Stimulated activated CD4-positive, alpha-beta T cell treated with anti-CD3 and anti-CD28 coated beads, Interleukin-4, amount 100 ng/mL, for 24 hours (primary cell): ENCODE data around the gene CPT1B.
"Not testable (repeated sequence)": the region's sequence is repeated elsewhere in the genome, so short reads cannot be mapped to it uniquely, and the experiment has no call there.

ENCODE experiments used
- DNase-seq: peaks from one replicate; pipeline ENCODE4 v3.0.0-alpha.2; 2020

The CPT1B gene

DNA sequence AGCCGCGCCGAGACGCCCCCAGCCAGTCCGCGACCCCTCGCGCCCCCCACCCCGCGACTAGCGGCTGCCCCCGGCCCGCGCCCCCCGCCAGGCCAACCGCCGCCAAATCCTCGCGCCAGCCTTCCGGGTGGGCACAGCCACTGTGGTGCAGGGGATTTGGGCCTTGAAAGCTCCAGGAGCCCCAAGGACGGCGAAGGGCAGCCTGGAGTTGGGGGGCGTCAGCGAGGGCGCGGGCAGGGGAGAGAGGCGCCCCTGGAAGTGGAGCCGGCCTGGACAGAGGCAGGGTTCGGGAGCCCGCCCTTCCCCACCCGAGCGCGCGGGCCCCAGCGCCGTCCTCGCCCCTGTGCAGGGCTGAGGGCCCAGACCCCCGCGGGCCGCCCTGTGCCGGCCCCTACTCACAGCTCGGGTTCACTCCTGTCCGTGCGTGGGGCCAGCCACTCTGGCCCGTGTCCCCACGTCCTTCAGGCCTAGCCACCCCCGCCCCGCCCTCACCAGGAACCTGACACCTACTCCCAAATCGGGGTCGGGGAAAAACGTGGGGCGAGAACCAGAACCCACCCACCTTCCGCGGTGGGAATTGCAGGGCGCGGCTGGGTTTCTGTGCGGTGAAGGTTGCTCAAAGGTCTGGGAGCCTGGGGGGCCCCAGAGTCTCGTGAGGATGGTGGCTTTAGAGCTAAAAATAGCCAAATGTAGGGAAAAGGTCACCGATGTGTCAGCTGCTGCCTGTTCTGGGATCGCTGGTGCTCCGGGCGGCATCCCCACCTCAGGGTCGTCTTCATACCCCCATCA, at the start of gene CPT1B:
CPT1B (minus strand) TSS at position 441 of the 789 bp plus-strand sequence. CDS start 512 bp downstream, outside the sequence.
- DNase-seq = no peak

DNA sequence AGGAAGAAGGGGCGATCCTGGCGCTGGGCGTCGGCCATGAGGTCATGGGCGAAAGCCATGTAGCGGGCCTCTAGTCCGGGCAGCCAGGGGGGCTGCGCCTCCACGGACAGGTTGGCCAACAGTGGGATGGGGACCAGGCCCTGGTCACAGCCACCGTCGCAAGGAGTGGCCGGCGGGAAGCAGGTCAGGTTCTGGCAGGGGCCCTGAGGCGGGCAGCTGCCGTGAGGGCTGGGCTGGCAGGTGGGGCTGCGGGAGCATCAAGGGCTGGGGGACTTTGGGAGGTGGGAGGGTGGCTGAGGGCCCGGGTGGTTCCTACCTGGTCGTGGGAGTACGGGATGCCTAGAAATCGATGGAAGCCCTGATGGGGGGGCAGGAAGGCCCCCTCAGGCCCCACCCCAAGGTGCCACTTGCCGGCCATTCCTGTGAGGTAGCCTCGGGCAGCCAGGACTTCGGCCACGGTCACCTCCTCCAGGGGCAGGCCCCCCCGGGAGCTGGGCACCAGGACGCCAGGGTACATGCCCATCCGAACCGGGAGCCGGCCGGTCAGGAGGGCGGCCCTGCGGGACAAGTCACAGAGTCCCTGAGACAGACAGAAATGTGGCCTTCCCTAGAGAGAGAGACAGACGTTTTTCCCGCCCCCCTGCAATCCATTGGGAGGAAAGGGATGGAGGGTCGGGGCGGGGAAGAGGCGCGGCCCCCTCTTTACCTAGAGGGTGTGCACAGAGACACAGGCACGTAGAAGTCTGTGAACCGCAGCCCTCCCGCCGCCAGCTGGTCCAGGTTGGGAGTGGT, 48.8 kb upstream of the CPT1B start:
- DNase-seq = no peak

DNA sequence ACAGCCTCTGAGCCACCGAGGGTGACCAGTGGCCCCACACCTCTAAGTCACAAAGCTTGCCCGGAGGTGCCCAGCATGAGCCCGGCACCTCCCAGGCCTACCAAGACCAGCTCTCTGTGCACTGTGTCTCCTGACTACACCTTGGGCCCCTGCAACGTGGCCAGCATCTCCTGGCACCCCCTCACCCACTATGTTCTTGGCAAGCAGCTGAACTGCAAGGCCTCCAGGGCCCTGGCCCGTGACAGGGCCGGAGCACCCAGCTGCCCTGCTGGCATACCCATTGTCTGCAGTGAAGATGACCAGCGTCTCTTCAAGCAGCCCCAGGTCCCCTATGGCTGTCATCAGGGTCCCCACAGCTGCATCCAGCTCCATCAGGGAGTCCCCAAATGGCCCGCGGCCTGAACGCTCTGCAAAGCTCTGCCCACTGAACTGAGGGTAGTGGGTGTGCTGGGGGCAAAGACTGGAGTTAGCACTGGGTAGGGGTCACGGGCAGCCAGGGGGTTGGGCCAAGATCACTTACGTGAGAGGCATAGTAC, 48.2 kb upstream of the CPT1B start:
- no peak for DNase-seq

DNA sequence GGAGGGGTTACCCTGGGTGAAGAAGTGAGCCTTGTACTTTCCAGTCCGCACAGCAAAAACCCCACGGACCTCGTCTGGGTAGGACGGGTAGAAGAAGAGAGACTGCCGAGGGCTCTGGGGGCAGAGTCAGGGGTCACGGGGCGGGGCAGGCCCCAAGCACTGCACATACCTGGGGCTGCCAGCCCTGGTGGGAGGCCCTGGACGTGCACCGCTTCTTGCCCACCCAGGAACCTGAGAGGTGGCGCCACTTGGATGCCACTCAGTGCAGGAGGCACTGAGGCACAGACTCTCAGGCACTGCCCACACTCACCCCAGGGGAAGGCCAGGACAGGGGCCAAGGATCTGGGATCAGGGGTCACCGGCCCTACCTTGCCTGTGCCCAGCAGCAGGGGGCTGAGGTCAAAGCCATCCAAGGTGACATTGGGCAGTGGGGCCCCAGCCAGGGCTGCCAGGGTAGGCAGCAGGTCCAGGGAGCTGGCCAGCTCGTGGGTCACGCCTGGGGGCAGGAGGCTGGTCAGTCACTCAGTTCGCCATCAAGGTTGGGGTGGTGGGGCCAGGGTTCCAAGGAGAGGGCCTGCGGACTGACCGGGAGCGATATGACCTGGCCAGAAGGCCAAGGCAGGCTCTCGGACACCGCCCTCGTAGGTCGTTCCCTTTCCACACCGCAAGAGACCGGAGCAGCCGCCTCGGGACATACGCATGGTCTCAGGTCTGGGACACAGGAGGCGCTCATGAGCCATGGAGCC, 47.5 kb upstream of the CPT1B start:
- DNase-seq = no peak

DNA sequence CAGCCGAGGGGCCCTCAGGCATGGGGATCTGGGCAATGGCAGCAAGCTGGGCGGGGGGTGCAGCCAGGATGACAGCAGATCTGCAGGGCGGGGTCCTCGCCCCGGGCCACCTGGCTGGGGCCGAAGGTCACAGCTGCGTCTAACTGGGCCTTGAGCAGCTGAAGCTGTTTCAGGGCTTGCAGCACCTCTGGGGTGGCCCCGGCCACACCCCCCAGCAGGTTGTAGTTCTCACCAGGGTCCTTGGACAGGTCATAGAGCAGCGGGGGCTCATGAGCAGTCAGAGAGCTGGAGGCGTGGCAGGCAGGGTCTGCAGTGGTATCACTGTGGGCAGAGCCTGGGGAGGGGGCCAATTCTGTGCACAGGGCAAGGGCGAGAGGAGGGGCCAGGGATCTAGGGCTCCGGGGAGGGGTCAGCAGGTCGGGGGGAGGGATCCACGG, 46.9 kb upstream of the CPT1B start:
- DNase-seq = no peak

DNA sequence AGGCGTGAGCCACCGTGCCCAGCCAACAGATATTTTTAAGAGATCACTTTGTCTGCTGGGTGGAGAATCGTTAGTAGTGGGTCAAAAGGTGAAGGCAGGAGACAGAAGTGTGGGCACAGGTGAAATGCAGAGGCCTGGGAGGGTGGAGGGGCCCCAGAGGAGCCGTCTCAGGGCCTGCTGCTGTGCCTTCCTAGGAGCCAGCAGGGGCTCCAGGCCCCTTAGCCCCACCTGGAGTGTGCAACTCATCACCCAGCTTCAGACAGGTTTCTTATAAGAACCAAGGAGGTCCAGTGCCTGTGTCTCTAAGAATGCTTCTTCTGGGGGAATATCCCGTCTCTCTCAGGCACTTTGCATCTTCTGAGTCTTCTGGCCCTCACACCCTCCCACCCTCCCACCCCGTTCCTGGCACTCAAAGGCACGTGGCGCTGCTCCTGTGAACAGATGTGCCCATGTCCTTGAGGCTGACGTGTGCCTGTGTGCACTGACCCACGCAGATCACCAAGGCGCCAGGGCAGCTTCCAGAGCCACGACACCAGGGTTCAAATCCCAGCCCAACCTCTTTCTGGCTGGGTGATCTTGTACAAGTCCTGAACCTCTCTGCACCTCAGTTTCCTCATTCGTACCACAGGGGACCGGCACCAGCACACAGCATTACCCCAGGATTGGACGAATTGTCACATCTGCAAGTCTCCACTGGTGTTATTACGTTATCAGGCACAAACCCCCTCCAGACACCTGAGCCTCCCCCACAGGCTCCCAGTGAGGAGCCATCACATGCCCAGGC, 46.3 kb upstream of the CPT1B start:
- DNase-seq = no peak

DNA sequence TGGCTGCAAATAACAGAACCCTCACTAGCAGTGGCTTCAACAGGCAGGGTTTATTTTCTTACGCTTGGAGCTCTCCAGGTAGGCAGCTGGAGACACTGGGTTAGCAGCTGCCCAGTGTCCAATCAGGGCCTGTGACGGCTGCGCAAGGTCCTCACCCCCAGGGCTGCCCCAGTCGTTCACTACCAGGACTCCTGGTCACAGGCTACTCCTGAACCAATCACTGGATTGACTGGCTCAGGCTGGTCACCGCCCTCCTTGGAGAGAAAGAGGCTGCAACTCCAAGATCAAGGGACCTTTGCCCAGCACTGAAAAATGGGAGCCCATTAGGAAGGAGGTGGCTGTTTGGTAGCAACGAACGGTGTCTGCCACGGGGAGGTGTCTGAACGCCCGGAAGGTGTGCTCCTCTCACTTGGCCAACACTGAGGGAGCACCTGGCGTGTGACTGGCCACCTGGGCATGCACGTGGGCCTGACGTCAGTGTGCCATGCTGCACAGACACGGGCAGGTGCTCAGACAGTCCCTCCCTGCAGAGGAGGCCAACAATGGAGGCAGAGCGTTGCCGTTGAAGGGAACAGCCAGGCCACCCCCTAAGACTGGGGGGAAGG, 44.6 kb upstream of the CPT1B start:
- no peak for DNase-seq

DNA sequence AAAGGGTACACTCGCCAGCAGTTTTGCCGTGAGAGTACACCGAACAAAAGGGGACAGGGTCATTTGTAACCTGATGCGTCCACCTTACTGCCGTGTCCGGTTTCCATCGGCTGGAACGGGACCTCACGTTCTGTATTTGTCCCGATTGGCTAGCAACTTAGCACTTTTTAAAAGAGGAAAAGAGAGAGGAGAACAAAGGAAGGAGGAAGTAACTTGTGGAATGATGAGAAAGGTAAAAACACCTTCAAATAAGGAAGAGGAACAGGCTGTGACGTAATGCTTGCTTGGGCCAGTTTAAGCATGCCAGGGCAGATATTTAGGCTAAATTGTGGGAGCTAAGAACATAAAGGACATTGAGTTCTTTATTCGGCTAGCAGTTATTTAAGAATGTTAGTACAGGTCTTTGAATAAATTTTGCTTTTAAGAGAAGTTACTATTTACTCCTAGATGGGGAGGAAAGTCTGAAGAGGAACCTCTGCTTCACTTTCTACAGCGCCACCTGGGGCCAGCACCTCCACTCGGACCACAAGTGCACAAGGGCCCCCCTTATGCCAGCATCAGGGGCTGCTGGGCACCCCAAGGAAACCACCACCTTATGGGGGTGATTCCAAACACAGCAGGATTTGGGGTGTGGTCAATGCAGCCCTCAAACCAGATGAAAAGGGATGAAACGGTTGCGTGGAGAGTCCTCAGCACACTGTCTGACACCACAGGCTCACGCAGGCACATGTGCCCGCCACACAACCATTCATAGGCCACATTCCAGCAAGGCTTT, 43.9 kb upstream of the CPT1B start:
- peak; percentile 23 for DNase-seq

DNA sequence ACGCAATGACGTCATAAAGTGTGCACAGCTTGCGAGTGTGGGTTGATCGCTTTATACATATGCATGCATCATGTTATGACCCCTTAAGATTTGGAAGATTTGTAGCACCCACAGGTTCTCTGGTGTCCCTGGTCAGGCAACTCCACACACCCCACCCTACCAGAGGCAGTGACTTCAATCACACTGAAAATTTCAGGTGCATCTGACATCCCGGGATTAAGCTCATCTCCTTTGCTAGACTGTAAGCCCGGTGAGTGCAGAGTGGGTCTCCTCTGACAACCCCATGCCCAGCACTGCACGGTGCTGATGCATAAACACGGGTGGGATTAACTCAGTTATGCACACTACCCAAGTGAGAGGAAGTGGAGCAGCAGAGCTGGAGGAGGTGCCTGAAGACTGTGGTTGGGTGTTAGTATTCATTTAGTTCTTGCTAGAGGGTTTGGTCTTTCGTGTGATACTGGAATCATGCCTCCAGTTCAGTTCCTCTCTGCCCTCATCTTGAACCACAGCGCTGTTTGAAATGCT, 43.2 kb upstream of the CPT1B start:
- peak; percentile 55 for DNase-seq

DNA sequence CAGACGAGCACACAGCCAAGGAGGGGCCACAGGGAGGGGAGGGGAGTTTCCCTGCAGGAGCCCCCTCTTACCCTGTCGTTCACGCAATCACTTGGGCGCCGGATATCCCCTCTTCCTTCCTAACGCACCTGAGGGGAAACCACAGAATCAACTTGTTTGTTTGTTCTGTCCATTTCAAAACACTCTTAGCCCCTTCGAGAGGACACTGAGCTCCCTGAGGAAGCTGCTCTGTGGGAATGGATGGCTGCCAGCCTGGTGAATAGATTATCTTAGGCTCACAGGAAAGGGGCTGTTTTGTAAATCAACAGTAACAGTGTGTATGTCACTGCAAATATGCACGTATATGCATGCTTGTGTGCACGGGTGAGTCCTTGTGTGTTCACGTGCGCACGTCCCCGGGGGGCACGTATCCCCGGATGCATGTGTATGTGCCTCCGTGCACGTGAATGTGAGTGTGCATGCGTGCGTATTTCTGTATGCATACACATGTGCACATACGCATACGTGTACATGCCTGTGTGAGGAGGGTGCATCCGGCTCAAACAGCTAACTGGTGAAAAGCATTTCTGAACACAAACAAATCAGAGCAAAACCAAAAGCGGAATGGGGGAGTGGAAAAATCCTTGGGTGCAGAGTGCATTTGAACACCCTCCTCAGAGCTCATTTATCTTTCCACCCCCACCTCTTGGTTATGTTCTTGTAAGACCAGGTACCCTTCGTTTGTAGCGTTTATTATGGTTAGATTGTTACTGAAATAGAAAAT, 42.5 kb upstream of the CPT1B start:
- peak; percentile 61 for DNase-seq

DNA sequence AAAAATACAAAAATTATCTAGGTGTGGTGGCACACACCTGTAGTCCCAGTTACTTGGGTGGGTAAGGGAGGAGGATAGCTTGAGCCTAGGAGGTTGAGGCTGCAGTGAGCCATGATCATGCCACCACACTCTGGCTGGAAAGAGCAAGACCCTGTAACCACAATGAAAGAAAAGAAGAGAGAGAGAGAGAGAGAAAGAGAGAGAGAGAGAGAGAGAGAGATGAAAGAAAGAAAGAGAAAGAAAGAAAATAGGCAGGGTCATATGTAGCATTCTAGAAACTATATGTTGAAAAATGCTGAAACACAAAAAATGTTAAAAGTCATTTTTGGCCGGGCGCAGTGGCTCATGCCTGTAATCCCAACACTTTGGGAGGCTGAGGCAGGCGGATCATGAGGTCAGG, 36.1 kb upstream of the CPT1B start:
- not testable (repeated sequence) for DNase-seq

DNA sequence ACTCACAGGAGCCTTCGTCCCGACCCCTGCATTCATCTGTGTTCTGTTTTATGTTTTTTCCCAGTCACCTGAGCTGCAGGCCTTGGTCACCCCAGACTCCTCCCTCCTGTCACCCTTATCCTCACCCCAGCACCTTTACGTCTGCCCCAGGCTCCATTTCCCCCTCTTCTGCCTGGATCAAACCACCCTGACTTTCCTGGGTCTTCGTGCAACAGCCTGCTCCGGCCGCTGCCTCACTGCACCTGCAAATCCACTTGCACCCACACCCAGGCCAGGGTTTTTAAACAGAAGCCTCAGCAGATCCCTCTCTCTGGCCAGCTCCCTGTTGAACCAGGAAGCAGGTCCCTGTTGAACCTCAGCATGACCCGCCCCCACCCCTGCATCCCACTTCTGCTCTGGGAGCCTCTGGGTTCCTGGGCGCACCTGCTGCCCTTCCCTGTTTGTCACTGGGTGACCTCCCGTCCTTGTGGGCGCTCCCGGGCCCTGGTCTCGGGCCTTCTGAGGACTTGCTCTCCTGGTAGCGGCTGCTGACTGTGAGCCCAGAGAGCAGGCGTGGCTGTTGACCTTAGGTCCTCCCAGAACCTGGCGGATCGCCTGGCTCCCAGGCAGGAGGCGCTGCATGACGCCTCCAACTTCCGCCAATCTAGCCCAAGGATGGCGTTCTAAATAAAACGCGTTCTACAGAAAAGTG, 35.2 kb upstream of the CPT1B start:
- no peak for DNase-seq

DNA sequence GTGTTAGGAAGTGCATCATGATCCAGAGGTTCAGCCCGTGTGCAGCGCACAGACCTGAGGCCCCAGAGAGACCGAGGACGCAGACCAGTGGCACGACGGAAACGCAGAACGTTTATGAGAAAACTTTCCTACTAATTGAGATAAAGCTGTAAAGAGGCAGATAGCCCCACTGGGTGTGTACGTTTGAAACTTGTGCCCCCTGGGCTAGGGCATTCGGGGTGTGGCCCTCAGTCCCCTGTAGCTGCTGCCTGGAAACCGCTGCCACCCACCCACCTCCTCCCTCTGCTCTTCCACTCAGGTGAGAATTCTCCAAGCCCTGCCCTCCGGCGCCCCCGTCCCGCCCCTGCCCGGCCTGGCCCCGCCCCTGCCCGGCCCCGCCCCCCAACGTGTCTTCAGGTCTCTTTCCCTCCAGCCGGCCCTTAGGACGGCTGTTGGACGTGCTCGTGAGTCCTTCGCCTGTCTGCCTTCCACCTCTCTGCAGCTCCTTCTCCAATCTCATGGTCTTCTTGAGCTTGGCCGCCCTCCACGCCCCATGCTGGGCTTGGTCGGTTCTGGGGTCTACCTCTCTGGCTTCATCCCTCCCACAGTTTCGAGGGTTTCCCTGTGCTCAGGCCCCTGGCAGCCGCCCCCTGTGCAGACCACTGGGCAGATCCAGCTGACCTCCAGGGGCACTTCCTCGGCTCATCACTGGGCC, 34.4 kb upstream of the CPT1B start:
- DNase-seq = no peak

DNA sequence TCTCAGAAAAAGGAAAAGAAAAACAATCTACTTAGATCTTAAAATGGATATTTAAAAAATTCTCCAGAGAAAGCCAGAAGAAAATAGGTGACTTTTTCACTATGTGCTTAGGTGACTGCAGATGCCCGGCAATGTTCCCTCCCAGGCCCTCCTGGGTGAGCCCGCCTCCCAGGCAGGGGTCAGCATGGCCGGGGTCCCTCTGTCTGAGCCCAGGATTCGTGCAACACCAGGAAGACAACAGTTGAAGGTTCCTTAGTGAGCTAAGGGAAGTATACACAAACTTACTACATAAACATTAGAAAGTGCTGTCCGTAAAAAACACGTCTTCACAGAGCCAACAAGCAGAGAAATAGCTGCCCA, 33.9 kb upstream of the CPT1B start:
- no peak for DNase-seq

DNA sequence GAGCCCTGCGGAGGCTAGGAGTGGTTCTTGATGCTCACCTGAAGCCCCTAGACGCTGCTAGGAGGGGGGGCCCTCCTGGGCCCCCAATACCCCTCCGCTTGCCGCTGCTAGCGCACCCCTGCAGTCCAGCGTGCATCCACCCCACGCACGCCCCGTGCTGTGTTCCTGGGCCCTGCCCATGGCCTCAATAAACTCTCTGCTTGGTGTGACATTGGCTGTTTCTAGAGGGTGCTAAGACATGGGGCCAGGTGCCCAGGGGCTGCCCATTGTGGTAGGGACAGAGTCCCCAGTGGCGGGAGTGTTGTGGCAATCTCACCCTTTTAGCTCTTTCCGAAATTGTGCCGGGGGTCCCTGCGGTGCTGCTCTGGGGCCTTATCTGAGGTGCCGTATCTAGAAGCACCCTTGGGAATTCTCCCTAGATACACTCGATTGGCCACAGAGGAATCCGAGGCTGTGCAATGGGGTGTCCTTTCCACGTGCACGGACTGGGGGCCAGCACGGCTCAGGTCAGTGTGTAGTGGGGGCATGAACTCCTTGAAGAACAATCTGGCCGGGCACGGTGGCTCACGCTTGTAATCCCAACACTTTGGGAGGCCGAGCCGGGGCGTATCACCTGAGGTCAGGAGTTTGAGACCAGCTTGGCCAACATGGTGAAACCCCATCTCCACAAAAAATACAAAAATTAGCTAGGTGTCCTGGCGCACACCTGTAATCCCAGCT, 33.3 kb upstream of the CPT1B start:
- no peak for DNase-seq

DNA sequence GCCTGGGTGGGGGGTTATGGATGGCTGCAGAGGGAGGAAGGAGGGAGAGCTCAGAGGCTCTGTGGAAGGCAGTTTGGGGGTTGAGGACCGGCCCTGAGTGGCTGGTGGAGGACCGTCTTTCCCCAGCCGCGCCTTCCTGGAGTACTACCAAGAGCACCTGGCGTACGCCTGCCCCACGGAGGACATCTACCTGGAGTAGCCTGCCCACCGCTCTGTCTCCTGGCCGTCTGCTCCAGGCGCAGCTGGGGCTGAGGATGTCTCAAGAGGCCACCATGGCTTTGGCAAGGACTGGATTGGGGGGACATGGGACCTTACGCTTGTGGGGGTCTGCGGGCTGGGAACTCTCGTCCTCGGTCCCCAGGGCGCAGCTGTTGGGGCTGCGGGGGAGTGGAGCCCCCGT, 32.4 kb upstream of the CPT1B start:
- DNase-seq = no peak

DNA sequence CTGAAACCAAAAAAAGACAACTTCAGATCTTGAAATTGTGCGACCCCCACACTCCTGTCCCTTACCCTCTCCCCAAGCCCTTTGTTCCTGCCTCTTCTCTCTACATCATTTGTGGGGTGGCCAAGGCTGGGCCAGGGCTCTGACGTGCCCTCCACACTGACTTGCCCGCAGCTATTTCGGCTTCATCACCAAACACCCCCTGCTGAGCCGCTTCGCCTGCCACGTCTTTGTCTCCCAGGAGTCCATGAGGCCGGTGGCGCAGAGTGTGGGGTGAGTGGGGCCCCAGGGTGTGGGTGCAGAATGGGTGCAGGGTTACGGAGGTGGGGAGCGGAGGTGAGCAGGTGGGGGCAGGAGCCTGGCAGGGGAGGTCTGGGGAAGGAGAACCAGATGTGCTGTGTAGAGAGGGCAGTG, 31.8 kb upstream of the CPT1B start:
- DNase-seq = no peak

DNA sequence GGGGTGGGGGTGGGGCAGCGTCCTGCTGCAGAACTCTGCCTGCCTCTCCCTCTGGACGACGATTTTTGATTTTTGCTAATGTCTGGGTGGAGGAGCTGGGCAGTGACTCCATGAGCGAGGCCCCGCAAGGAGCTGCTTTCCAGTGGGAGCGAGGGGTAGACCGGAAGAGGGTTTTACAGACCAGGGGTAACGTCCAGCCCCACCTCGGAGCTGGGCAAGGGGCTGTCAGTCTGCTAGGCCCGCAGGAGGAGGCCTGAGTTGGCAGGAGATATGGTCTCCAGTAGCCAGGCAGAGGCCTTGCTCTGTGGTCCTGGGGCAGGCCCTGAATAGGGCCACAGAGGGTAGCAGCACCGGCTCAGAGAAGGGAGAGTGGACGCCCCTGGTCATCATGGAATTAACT, 31.4 kb upstream of the CPT1B start:
- DNase-seq = no peak
